Skeletal muscle satellite cell (primary cell): Measurements from ENCODE around the gene TRPM2.
"Not testable (repeated sequence)": the region's sequence is repeated elsewhere in the genome, so short reads cannot be mapped to it uniquely, and the experiment has no call there.

Source experiments
- H3K27me3 ChIP-seq: 2 replicates; pipeline ENCODE4 v1.7.0; 2013; ENCODE audit warnings: low read length; ENCODE audit not compliant: control insufficient read depth, insufficient read depth
- H3K36me3 ChIP-seq: 2 replicates; pipeline ENCODE4 v1.7.0; 2013; ENCODE audit warnings: mild to moderate bottlenecking, control low read depth, low read length; ENCODE audit not compliant: insufficient read depth
- H3K4me1 ChIP-seq: 2 replicates; pipeline ENCODE4 v1.7.0; 2013; ENCODE audit warnings: low read length; ENCODE audit not compliant: control insufficient read depth, insufficient read depth
- H3K4me2 ChIP-seq: 2 replicates; pipeline ENCODE4 v1.7.0; 2013; ENCODE audit warnings: mild to moderate bottlenecking, low read length
- H3K4me3 ChIP-seq: 2 replicates; pipeline ENCODE4 v1.7.0; 2013; ENCODE audit warnings: low read length
- H3K9ac ChIP-seq: 2 replicates; pipeline ENCODE4 v1.7.0; 2013; ENCODE audit warnings: mild to moderate bottlenecking, low read depth, low read length, moderate library complexity
- H3K9me3 ChIP-seq: replicated peaks from 2 replicates; pipeline ENCODE4 v1.7.0; 2013; ENCODE audit warnings: mild to moderate bottlenecking, control low read depth, low read length

TRPM2 gene

DNA sequence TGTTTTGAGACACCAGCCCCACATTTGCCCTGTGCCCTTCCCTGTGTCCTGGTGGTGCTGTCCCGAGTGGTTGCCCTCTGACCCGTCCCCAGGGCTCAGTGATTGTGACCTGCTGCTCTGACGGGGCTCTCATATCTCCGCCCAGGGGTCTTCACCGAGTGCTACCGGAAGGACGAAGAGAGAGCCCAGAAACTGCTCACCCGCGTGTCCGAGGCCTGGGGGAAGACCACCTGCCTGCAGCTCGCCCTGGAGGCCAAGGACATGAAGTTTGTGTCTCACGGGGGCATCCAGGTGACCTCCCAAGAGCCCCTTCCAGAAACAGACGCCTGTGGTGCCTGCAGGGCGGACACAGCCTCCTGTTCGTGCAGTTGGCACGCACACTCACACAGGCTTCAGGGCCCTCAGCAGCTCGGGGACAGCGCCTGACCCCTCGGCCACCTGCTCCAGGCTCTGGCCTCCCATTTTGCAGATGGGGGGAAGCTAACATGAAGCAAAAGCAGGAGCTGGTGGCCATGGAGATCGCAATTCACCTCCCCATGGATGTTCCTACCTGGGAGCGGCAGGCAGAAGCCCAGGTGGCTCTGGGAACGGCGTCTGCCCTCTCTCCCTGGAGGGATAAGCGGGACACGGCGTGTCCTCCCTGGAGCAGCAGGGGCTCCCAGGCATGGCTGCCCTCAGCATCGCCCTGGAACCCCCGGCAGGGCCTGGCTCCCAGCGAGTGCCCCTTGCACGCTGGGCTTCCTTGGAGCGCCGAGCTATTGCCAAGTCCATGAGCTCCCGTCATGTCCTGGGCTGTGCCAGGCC, 45.9 kb downstream of the TRPM2 start:
- Histone ChIP-seq H3K4me1 (no peaks in the 10 kb centered on the region), H3K9me3 (peaks cover 9% of the 10 kb centered on the region), H3K36me3 (no peaks in the 10 kb centered on the region), H3K27me3 (no peaks in the 10 kb centered on the region), H3K4me3 (no peak overlapping the region), H3K4me2 (no peak overlapping the region), H3K9ac (no peak overlapping the region)

DNA sequence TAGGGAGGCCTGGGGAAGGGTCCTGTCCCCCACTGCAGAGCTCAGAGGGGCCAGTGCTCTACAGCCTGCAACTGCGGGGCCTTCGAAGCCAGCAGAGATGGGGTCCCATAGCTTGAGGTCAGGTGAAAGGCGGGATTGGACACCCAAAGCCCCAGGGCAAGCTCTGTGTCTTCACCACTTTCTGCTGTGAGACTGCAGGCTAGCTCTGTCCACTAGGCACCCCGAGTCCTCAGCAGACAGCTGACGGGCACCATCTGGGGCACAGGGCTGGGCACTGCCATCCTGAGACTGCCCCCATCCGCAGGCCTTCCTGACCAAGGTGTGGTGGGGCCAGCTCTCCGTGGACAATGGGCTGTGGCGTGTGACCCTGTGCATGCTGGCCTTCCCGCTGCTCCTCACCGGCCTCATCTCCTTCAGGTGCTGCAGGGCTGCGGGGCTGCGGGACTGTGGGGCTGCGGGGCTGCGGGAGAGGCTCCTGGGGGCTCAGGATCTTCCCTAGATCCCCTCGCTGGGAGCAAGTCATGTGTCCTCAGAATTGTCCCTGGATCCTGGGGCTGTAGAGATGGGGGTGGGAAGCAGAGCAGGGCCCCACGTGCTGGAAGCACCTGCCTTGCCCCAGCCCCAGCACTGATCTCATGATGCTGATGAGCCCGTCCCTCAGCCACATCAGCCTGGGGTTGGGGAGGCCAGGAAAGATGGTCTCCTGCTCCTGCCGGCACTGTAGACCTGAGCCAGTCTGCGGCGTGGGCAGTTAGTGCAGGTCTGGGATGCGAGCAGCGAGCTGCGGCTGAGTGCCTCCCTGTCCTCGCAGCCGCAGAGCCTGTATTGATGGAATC, 46.8 kb downstream of the TRPM2 start:
- Histone ChIP-seq H3K9ac (no peak overlapping the region), H3K36me3 (no peaks in the 10 kb centered on the region), H3K4me3 (no peak overlapping the region), H3K4me1 (no peaks in the 10 kb centered on the region), H3K27me3 (no peaks in the 10 kb centered on the region), H3K4me2 (no peak overlapping the region), H3K9me3 (peaks cover 9% of the 10 kb centered on the region)

DNA sequence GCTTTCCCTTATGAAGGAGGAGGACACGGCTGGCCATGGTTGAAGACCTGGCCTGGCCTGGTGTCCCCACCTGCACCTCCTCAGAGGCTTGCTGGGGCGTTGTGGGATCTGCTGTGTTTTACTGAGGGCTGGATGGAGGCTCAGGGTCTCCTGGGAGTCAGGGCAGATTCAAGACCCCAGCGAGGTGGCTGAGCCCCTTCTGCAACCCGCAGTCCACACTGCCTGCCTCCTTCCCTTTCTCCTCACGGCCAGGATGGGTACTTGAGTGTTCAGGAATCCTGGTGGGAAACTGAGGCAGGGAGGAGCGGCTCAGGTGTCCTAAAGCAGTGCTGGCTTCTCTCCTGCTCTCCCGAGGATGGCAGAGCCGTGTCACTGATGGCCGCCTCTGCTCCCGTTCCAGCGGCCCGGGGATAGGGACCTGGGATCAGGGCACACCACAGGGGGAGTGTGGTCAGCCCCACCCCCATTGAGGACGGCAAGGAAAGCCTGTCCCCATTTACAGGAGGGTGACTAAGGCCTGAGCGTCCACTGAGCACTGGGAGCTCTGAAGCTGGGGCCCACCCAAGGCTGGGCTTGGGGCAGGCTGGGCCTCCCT, 47.5 kb downstream of the TRPM2 start:
- Histone ChIP-seq H3K36me3 (no peaks in the 10 kb centered on the region), H3K4me2 (no peak overlapping the region), H3K4me1 (no peaks in the 10 kb centered on the region), H3K4me3 (no peak overlapping the region), H3K9me3 (peaks cover 9% of the 10 kb centered on the region), H3K9ac (no peak overlapping the region), H3K27me3 (no peaks in the 10 kb centered on the region)

DNA sequence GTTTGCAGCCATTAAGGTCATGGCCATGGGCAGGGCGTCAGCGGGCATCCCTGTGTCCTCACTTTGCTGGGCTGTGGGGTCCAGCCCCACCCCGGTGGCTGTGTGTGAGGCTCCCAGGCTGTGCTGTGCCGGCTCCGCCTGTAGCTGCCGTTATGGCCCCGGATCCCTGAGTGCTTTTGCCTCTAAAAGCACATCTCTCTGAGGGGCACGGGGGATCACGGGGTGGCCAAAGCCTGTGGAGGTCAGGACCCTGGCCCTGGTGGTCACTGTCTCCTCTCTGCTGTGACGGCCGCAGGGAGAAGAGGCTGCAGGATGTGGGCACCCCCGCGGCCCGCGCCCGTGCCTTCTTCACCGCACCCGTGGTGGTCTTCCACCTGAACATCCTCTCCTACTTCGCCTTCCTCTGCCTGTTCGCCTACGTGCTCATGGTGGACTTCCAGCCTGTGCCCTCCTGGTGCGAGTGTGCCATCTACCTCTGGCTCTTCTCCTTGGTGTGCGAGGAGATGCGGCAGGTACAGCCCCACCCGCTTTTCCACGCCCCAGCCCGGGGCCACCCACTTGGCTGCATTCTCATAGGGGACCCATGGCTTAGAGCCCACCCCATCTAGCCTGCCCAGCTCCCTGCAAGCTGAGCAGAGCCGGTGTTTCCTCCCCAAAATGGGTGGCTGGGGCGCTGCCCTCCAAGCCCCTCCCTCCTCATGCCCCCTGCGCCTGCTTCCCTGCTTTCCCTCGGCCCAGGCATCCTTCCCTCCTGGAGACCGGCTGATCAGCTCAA, 48.2 kb downstream of the TRPM2 start:
- Histone ChIP-seq H3K27me3 (no peaks in the 10 kb centered on the region), H3K4me1 (no peaks in the 10 kb centered on the region), H3K9ac (no peak overlapping the region), H3K4me3 (no peak overlapping the region), H3K36me3 (no peaks in the 10 kb centered on the region), H3K4me2 (no peak overlapping the region), H3K9me3 (peaks cover 16% of the 10 kb centered on the region)

DNA sequence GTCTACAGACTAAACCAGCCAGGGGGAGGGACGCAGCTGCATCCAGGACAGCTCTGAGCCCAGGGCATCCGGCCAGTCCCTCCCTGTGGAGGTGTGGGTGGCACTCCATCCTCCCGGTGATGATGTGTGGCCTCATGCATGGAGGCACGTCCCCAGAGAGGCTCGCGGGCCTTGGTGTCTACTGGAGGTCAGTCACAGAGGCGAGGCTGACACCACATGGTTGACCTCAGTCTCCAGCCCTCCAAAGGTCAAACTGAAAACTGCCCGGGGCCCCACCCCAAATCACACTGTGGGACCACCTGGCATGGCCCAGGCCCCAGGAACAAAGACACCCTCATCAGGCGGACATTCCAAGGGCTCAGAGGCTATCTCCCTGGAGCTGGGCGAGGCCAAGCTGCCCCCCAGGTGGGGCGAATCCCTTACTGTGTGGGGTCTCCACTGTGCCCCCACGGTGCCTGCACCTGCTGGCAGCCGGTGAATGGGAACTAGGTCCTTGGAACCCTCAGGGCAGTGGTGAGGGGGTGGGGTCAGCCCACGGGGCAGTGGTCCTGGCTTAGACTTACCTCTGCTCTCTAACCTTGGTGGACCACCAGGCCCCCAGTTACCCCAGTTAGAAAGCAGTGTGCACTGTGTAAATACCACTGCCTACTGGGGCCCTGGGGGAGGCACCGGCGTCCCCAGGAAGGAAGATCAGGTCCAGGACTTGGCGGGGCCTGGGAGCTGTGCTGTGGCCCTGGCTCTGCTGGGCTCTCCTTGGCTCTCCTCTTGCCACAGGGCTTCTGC, 49.1 kb downstream of the TRPM2 start:
- H3K36me3 ChIP-seq, result no peaks in the 10 kb centered on the region

DNA sequence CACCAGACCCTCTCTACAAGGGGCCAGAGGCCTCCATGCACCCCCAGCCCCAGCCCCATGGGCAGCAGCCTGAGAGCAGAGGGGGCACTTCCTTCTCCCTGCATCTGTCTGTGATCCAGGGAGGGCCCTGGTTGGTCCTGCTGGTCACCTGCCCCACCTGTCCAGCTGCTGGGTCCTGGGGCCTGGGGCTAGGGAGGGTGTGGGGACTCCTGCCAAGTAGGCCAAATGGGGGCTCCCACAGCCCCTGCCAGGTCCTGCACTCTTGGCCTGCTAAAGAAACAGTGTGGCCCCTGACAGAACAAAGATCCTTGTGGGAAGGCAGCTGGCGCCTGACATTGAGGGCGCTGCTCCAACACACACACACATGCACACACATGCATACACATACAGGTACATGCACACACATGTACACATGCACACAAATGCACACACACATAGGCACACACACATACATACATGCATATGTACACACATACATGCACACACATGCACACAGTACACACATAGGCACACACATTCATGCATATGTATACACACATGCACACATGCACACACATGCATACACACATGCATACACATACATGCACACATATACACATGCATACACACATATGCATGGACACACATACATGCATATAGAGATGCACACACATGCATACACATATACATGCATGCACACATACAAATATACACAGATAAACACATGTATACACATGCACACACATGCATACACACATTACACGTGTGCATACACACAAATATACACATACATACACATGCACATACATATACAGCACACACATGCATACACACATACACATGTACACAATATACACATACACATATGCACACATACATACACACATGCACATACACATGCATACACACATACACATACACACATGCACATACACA, 49.9 kb downstream of the TRPM2 start:
- H3K9me3 ChIP-seq, result peaks cover 18% of the 10 kb centered on the region
- no peak overlapping the region for H3K4me3 ChIP-seq
- no peaks in the 10 kb centered on the region for H3K4me1 ChIP-seq
- no peak overlapping the region for H3K4me2 ChIP-seq
- no peak overlapping the region for H3K9ac ChIP-seq
- H3K36me3 ChIP-seq, result no peaks in the 10 kb centered on the region
- H3K27me3 ChIP-seq, result no peaks in the 10 kb centered on the region

More for the DNA sequence above, 49.1 kb downstream of the TRPM2 start:
- Histone ChIP-seq H3K4me1 (no peaks in the 10 kb centered on the region), H3K27me3 (no peaks in the 10 kb centered on the region), H3K9ac (no peak overlapping the region), H3K9me3 (peaks cover 18% of the 10 kb centered on the region), H3K4me3 (no peak overlapping the region), H3K4me2 (no peak overlapping the region)

DNA sequence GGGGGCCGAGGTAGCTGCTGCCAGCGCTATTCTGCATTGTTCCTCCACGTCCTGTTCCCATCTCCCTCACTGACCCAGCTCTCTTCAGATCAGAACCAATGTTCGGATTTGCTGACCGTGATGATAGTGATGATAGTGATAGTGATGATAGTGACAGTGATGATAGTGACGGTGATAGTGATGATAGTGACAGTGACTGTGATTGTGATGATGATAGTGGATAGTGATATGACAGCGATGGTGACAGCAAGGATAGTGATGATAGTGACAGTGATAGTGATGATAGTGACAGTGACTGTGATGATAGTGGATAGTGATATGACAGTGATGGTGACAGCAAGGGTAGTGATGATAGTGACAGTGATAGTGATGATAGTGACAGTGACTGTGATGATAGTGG, 51.1 kb downstream of the TRPM2 start:
- H3K9ac ChIP-seq, H3K4me2 ChIP-seq, H3K27me3 ChIP-seq, H3K36me3 ChIP-seq, H3K4me1 ChIP-seq, H3K4me3 ChIP-seq: not testable (repeated sequence)
- peaks cover 18% of the 10 kb centered on the region for H3K9me3 ChIP-seq

DNA sequence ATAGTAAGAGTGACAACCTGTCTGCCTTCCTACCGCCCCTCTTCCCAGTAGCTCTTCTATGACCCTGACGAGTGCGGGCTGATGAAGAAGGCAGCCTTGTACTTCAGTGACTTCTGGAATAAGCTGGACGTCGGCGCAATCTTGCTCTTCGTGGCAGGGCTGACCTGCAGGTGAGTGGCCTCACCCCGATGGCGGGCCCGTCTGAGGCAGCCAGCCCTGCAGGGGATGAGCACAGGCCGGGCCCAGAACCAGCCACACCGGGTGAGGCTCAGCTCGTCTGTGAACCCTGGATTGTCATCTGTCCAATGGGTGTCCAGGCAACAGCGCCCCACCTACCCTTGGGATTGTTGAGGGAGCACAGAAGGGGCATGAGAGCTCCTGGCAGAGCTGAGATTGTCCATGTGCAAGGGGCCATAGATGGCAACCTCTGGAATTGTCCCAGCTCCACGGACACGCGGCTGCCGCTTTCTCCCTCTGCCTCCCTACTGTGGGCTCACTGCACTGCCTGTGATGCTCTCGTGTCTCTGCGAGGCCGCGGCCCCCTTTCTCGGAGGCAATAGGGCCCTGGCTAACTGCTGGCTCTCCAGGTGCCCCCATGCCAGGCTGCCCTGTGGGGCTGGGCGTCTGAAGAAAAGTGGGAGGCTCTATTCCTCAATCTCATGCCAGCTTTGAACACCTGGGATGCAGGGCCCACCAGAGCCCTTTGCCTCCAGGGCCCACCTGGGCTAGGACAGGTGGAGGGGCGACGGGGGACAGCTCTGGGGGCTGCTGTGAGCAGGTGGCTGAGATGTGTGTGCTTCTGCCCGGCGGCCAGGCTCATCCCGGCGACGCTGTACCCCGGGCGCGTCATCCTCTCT, 51.9 kb downstream of the TRPM2 start:
- H3K36me3 ChIP-seq, result no peaks in the 10 kb centered on the region
- H3K4me2 ChIP-seq, result no peak overlapping the region
- no peak overlapping the region for H3K4me3 ChIP-seq
- peaks cover 18% of the 10 kb centered on the region for H3K9me3 ChIP-seq
- no peaks in the 10 kb centered on the region for H3K4me1 ChIP-seq
- H3K9ac ChIP-seq, result no peak overlapping the region
- no peaks in the 10 kb centered on the region for H3K27me3 ChIP-seq

DNA sequence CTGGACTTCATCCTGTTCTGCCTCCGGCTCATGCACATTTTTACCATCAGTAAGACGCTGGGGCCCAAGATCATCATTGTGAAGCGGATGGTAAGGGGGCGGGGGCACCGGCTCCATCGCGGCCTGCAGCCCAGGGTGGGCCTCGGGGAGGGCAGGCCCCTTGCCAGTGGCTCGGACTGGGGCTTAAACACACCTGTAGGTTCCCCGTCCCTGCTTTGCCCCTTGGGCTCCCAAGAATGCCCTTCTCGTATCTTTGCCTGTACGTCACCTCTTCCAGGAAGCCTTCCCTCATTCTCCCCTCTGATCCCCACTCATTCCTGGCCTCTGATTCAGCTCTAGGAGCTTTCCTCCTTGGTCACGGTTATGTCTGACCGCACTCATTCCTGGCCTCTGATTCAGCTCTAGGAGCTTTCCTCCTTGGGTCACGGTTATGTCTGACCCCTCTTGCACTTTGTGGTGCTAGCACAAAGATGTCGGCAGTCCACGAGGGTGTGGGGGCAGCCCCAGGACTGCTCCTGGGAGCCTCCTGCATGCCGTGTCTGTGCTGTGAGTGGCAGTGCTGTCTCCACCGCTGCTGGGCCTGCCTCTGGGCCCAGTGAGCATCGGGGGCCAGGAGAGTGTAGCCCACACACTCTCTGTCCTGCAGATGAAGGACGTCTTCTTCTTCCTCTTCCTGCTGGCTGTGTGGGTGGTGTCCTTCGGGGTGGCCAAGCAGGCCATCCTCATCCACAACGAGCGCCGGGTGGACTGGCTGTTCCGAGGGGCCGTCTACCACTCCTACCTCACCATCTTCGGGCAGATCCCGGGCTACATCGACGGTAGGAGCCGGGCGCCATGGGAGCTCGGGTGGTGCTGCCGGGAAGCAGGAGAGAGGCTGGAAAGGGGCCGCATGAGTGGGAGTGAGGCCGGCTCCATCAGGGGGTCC, 52.8 kb downstream of the TRPM2 start:
- Histone ChIP-seq H3K9ac (no peak overlapping the region), H3K9me3 (peaks cover 18% of the 10 kb centered on the region), H3K27me3 (no peaks in the 10 kb centered on the region), H3K36me3 (no peaks in the 10 kb centered on the region), H3K4me3 (no peak overlapping the region), H3K4me1 (no peaks in the 10 kb centered on the region), H3K4me2 (no peak overlapping the region)
